K562 (cell line): ENCODE data around the gene CELSR3. TPM values are rescaled to one million over a fixed set of nuclear protein-coding genes. Genes with fewer than 3 reads are reported as not detected.

Source experiments
- ATAC-seq: fragments of 200-7000 bp; cut with Tn5 transposase; 3 replicates; pipeline ENCODE4 v1.9.1; 2020; ENCODE audit warnings: moderate library complexity
- Bru-seq: library from RNA; stranded (reverse); fragments of 400-500 nt; gene quantifications from one replicate; lab custom pipeline; 2021; lab: Mats Ljungman, UMichigan
- BruChase-seq, 2 experiments: library from RNA; stranded (reverse); fragments of 400-500 nt; gene quantifications; one replicate each; lab custom pipeline; 2021; lab: Mats Ljungman, UMichigan
- BruUV-seq: library from RNA; stranded (reverse); fragments of 400-500 nt; replicated peaks from 2 replicates; lab custom pipeline; 2021; lab: Mats Ljungman, UMichigan
- CTCF ChIA-PET: fragments of 300-600 bp; formaldehyde crosslinking; extraction: SDS; loops from one replicate; lab custom pipeline; 2021; ENCODE audit warnings: low intra/inter-chr PET ratio; lab: Yijun Ruan, JAX
- POLR2A ChIA-PET: fragments of 300-600, 350-650 bp; sonication (Branson Sonifier 250); formaldehyde crosslinking; extraction: SDS; loops from one replicate; lab custom pipeline; 2021; ENCODE audit warnings: antibody characterized with exemption, inconsistent platforms; lab: Yijun Ruan, JAX
- DNase-seq, 4 experiments: peaks; one replicate each; pipeline versions ENCODE4 v3.0.0 to v3.0.0-alpha.2; 2011 to 2018; ENCODE audit warnings: low spot score in 3 of 4, mixed read lengths in 3 of 4; ENCODE audit errors: extremely low read depth in 1 of 4
- FAIRE-seq: peaks from 2 replicates; lab custom pipeline; 2011; peaks lifted over from hg19 to GRCh38; lab: Jason Lieb, UNC
- H2AFZ ChIP-seq: 2 replicates; pipeline ENCODE4 v1.6.0; 2011; ENCODE audit warnings: low read depth, low read length, control low read depth, inconsistent platforms
- H3K27ac ChIP-seq: fragments of 200-600 bp; 3 replicates; pipeline ENCODE4 v1.8.0; 2011; ENCODE audit warnings: low read depth, mild to moderate bottlenecking, control low read depth, inconsistent platforms, low read length, moderate library complexity, mixed read lengths; ENCODE audit errors: extremely low read depth
- H3K27me3 ChIP-seq, 2 experiments: fragments of 300-600 bp in 1 of 2; 2 replicates in 1 of 2; 3 replicates in 1 of 2; pipeline versions ENCODE4 v1.6.0 to v1.8.0; 2011; ENCODE audit warnings: inconsistent platforms in 2 of 2, low read length in 2 of 2, mild to moderate bottlenecking in 1 of 2, mixed read lengths in 1 of 2, moderate library complexity in 1 of 2; ENCODE audit not compliant: control insufficient read depth in 2 of 2, insufficient read depth in 2 of 2
- H3K36me3 ChIP-seq: fragments of 300-600 bp; 3 replicates; pipeline ENCODE4 v1.8.0; 2011; ENCODE audit warnings: mild to moderate bottlenecking, low read length, inconsistent platforms; ENCODE audit not compliant: control insufficient read depth, insufficient read depth
- H3K4me1 ChIP-seq, 2 experiments: fragments of 200-600 bp in 1 of 2; replicated peaks in 1 of 2; 2 replicates in 1 of 2; 3 replicates in 1 of 2; pipeline versions ENCODE4 v1.5.1 to v1.8.0; 2011; ENCODE audit warnings: inconsistent platforms in 2 of 2, low read length in 2 of 2, mild to moderate bottlenecking in 1 of 2, mixed read lengths in 1 of 2, moderate library complexity in 1 of 2; ENCODE audit not compliant: control insufficient read depth in 2 of 2, insufficient read depth in 2 of 2
- H3K4me2 ChIP-seq: 2 replicates; pipeline ENCODE4 v1.6.1; 2011; ENCODE audit warnings: low read length, control low read depth, inconsistent platforms, mixed read lengths; ENCODE audit not compliant: insufficient read depth
- H3K4me3 ChIP-seq: fragments of 200-600 bp; sonication (generic), shearing (Covaris generic); 2 replicates; pipeline ENCODE4 v1.5.1; 2016; ENCODE audit warnings: control low read depth, inconsistent platforms
- H3K79me2 ChIP-seq: fragments of 200-600 bp; 3 replicates; pipeline ENCODE4 v1.8.0; 2011; ENCODE audit warnings: low read length, inconsistent platforms; ENCODE audit not compliant: control insufficient read depth, insufficient read depth
- H3K9ac ChIP-seq, 2 experiments: 2 replicates each; pipeline versions ENCODE4 v1.6.0 to v1.6.1; 2011; ENCODE audit warnings: low read depth in 2 of 2, low read length in 2 of 2, control low read depth in 1 of 2, inconsistent platforms in 1 of 2, mild to moderate bottlenecking in 1 of 2, mixed read lengths in 1 of 2; ENCODE audit not compliant: insufficient read depth in 1 of 2
- H3K9me1 ChIP-seq: one replicate; pipeline ENCODE4 v1.6.0; 2011; ENCODE audit warnings: inconsistent platforms, mild to moderate bottlenecking, low read length, moderate library complexity; ENCODE audit not compliant: control insufficient read depth, insufficient read depth
- H3K9me3 ChIP-seq: replicated peaks from 2 replicates; pipeline ENCODE4 v1.5.1; 2011; ENCODE audit warnings: low read depth, low read length, inconsistent platforms; ENCODE audit not compliant: control insufficient read depth, insufficient read depth
- H4K20me1 ChIP-seq: replicated peaks from 2 replicates; pipeline ENCODE4 v1.6.1; 2011; ENCODE audit warnings: low read length, inconsistent platforms, mixed read lengths; ENCODE audit not compliant: control insufficient read depth, insufficient read depth
- FOXA1 ChIP-seq: fragments of 450-650 bp; IDR thresholded peaks from 2 replicates; pipeline ENCODE4 v1.6.1; 2016; ENCODE audit warnings: mild to moderate bottlenecking, borderline replicate concordance
- HCFC1 ChIP-seq: IDR thresholded peaks from 2 replicates; pipeline ENCODE4 v1.6.1; 2012; ENCODE audit warnings: low read depth, low read length, improper control_type of control experiment
- KDM5B ChIP-seq: fragments of 200-600 bp; sonication (generic); IDR thresholded peaks from 2 replicates; pipeline ENCODE4 v1.6.1; 2012; ENCODE audit warnings: low read depth, mild to moderate bottlenecking, moderate library complexity, low read length, control low read depth, inconsistent platforms; ENCODE audit not compliant: insufficient replicate concordance
- MYC ChIP-seq, 2 experiments: fragments of 250-450 bp in 1 of 2; sonication (Bioruptor Pico) in 1 of 2; IDR thresholded peaks; 2 replicates each; pipeline versions ENCODE4 v1.5.1 to v1.6.1; 2012 to 2021; ENCODE audit warnings: low read depth in 2 of 2, borderline replicate concordance in 1 of 2, improper control_type of control experiment in 1 of 2, low read length in 1 of 2, mild to moderate bottlenecking in 1 of 2, moderate library complexity in 1 of 2
- YBX1 ChIP-seq: fragments of 450-650 bp; IDR thresholded peaks from 2 replicates; pipeline ENCODE4 v1.7.1; 2016; ENCODE audit warnings: mild to moderate bottlenecking
- YY1 ChIP-seq, 3 experiments: IDR thresholded peaks; 2 replicates each; pipeline ENCODE4 v1.6.1; 2011; ENCODE audit warnings: low read length in 2 of 3, mild to moderate bottlenecking in 2 of 3, moderate library complexity in 2 of 3, borderline replicate concordance in 1 of 3, control low read depth in 1 of 3, low read depth in 1 of 3; ENCODE audit not compliant: insufficient read depth in 3 of 3, insufficient replicate concordance in 2 of 3, control insufficient read depth in 1 of 3, insufficient read length in 1 of 3; ENCODE audit errors: extremely low read depth in 1 of 3
- ZBTB7A ChIP-seq: IDR thresholded peaks from 2 replicates; pipeline ENCODE4 v1.6.1; 2011; ENCODE audit warnings: low read depth, mild to moderate bottlenecking, low read length, moderate library complexity, borderline replicate concordance; ENCODE audit not compliant: control insufficient read depth
- ZNF347 ChIP-seq: fragments of 450-650 bp; formaldehyde crosslinking; IDR thresholded peaks from 2 replicates; pipeline ENCODE4 v1.4.0; 2020; ENCODE audit warnings: low read depth, mild to moderate bottlenecking, moderate library complexity
- ZNF609 ChIP-seq: sonication (generic); formaldehyde crosslinking; IDR thresholded peaks from 2 replicates; pipeline ENCODE4 v1.8.1; 2023; ENCODE audit warnings: missing genetic modification reagents, mild to moderate bottlenecking, borderline replicate concordance
- WGBS: fragments of 100-300 bp; shearing (Covaris generic); methylation state at CpG from one replicate; pipeline ENCODE4 v1.1.6; 2016; ENCODE audit warnings: low coverage, mixed read lengths; ENCODE audit not compliant: insufficient coverage; ENCODE audit errors: missing lambda C conversion rate; 5-methylcytosine and 5-hydroxymethylcytosine counted together
- in situ Hi-C: fragments of 300-500 bp; cut with MboI; formaldehyde crosslinking; loops from 4 replicates; pipeline ENCODE4 v1.15.0; 2018; ENCODE audit warnings: inconsistent platforms, mixed read lengths
- intact Hi-C: fragments of 100-400 bp; cut with micrococcal nuclease; formaldehyde crosslinking; loops from 2 replicates; pipeline ENCODE4 v1.14.2; 2022
- long read RNA-seq, 3 experiments: library from polyadenylated mRNA in 2 of 3; library from RNA in 1 of 3; unstranded in 2 of 3; stranded (forward) in 1 of 3; transcript quantifications; one replicate each; pipeline ENCODE4 v2.0.0, GENCODE V29; 2019 to 2022
- polyA minus RNA-seq, 3 experiments: library from RNA; depleted of rRNA, polyadenylated mRNA; stranded (reverse); fragments of >200 nt; gene quantifications; 2 replicates each; pipeline ENCODE4 v1.2.3, GENCODE V29; 2011
- polyA plus RNA-seq, 8 experiments: library from polyadenylated mRNA; depleted of rRNA in 4 of 8; stranded (reverse) in 5 of 8; unstranded in 3 of 8; fragments of >200 nt; fragmentation: Nextera tagmentation in 2 of 8; fragmentation: Illumina TruSeq in 1 of 8; extraction: Ambion mirVana in 2 of 8; extraction: Trizol in 1 of 8; gene quantifications; 2 replicates each; pipeline versions ENCODE4 v1.2.1 to v1.2.3, GENCODE V29; 2011 to 2014; ENCODE audit warnings: inconsistent platforms in 1 of 8, missing spikeins in 1 of 8
- total RNA-seq, 7 experiments: library from RNA; depleted of rRNA in 6 of 7; stranded (reverse); fragments of >200 nt in 6 of 7; fragmentation: Illumina TruSeq in 2 of 7; extraction: Trizol in 2 of 7; gene quantifications; 2 replicates each; pipeline versions ENCODE4 v1.2.1 to v1.2.3, GENCODE V29; 2011 to 2021; ENCODE audit warnings: low replicate concordance in 1 of 7

The CELSR3 gene
- 5.4 and 13.8 TPM in 2 replicates for total RNA-seq (2011; cell fraction: chromatin; rRNA removed; ENCODE audit: low replicate concordance)
- total RNA-seq (2011; cell fraction: nucleolus; rRNA removed), result 7.0 and 9.3 TPM in 2 replicates
- 6.1 and 6.5 TPM in 2 replicates for total RNA-seq (2011; cell fraction: nucleoplasm; rRNA removed)
- total RNA-seq (2014; rRNA removed), result 0.64 and 0.98 TPM in 2 replicates
- total RNA-seq (2014; rRNA removed; fragmentation: Illumina TruSeq; extraction: Trizol), result 0.47 and 0.48 TPM in 2 replicates
- total RNA-seq (2015; rRNA removed; fragmentation: Illumina TruSeq; extraction: Trizol), result 0.76 and 0.79 TPM in 2 replicates
- 1.6 and 2.1 TPM in 2 replicates for total RNA-seq (2021)
- 0.84 and 0.93 TPM in 2 replicates for polyA plus RNA-seq (2011; rRNA removed)
- 0.87 and 1.8 TPM in 2 replicates for polyA plus RNA-seq (2011; cell fraction: cytosol; rRNA removed)
- 5.5 and 8.2 TPM in 2 replicates for polyA plus RNA-seq (2011; cell fraction: nucleus; rRNA removed)
- polyA plus RNA-seq (2012), result 1.5 and 1.6 TPM in 2 replicates
- 1.1 and 1.5 TPM in 2 replicates for polyA plus RNA-seq (2014; fragmentation: Illumina TruSeq; extraction: Trizol)
- polyA plus RNA-seq (2014; fragmentation: Nextera tagmentation; extraction: Ambion mirVana), result under 1 TPM; 0.10 to 0.20 TPM
- 1.3 and 2.7 TPM in 2 replicates for polyA plus RNA-seq (2014; rRNA removed)
- polyA minus RNA-seq (2011; rRNA and poly(A)+ RNA removed), result 0.78 and 1.9 TPM in 2 replicates
- 1.8 and 2.0 TPM in 2 replicates for polyA minus RNA-seq (2011; cell fraction: cytosol; rRNA and poly(A)+ RNA removed)
- polyA minus RNA-seq (2011; cell fraction: nucleus; rRNA and poly(A)+ RNA removed), result 2.7 and 3.0 TPM in 2 replicates
- Bru-seq, nascent RNA, result percentile 35 among the genes with signal in this experiment
- percentile 34 among the genes with signal in this experiment for BruChase-seq, experiment 1, labeled RNA remaining after a 2-hour chase
- BruChase-seq, experiment 2, labeled RNA remaining after a 6-hour chase, result percentile 45 among the genes with signal in this experiment
- long read RNA-seq, experiment 1, partial matches to known transcripts, result 5 of 7 reads
- long read RNA-seq, experiment 1, other reads (novel, unspliced or antisense), result 2 of 7 reads
- long read RNA-seq, experiment 2, partial matches to known transcripts, result 0 of 2 reads
- long read RNA-seq, experiment 2, other reads (novel, unspliced or antisense), result 2 of 2 reads
- long read RNA-seq, experiment 3, result 0 reads

DNA sequence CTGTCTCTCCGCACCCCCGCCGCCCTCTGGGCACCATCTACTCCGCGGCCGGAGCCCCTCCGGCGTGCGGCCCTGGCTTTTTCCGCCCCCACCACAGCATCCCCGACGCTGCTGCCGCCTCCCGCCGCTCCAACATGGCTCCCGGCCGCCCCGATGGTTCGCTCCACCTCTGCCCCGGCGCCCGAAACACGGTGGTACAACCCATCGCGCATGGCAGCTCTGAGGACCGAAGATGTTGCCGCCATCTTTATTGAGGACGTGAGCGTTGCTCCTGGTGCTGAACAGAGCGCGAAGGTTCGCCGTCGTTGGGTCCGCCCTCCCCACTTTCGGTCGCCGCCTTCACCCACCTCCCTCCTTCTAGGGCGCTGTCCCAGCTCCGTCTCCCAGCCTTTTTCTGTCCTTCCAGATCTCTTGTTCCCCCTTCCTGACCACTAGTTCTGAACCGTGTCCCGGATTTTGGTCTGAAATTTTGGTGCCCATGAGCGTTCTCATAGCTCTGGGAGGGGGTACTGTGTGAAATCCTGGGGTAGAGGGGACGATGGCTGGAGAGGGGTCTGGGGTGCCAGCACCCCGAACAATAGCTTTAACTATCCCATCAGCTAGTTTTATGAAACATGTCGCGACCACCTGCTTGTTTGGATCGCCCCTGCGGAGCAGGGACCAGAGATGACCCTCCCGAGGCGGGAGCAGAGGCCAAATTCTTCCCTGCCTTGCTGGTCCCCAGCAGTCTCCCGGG lies at the start of gene CELSR3:
Gene CELSR3, minus strand, starts transcription at position 134 of the 736 bp plus-strand sequence. CDS start 252 bp downstream, outside the sequence.
- Histone ChIP-seq H4K20me1 (no peaks in the 10 kb centered on the region), H3K4me1 (peaks cover 2 to 36% of the 10 kb centered on the region in 2 experiments; a peak in 4 of 5 replicates), H3K9me1 (no peaks in the 10 kb centered on the region), H3K27ac (peak within 1 kb of the TSS; percentile 91), H3K27me3 (no peaks in the 10 kb centered on the region; a peak in 1 of 5 replicates), H3K79me2 (no peaks in the 10 kb centered on the region), H3K9me3 (no peaks in the 10 kb centered on the region), H3K9ac (peak within 1 kb of the TSS; percentile 88 to 94), H3K4me3 (peak within 1 kb of the TSS; percentile 55), H3K36me3 (peaks cover 2% of the 10 kb centered on the region; the same call in 1 of the 3 replicates), H2AFZ (peak within 1 kb of the TSS; percentile 89), H3K4me2 (peak within 1 kb of the TSS; percentile 81)
- 3% methylated on average over 13 of the region's 52 CpGs for WGBS
- intact Hi-C loops, result no loop called here
- in situ Hi-C loops, result no loop called here
- peak; percentile 39 to 84 (median 55) for DNase-seq
- BruUV-seq, result no TSS peak
- CTCF ChIA-PET, result interaction anchor here (0.6 kb wide), 1 partner anchor 390 kb away, joined by 3 read pairs; no protein-coding TSS in a partner anchor
- peak; percentile 65 for FAIRE-seq
- POLR2A ChIA-PET, result interaction anchor here (0.6 to 1.7 kb wide), 9 partner anchors 11 to 367 kb away, joined by 3 to 7 read pairs (median 5); no protein-coding TSS in a partner anchor
- peak; percentile 70 for ATAC-seq
- TF ChIP-seq KDM5B (peak; percentile 11), MYC (IDR thresholded peaks at IDR 0.05; ENCODE audit: low read depth, low read length) (peak; percentile 9; the same call in 1 of the 2 replicates), MYC (CRISPR knock-in tag; IDR thresholded peaks at IDR 0.05; ENCODE audit: borderline replicate concordance, low read depth) (no peak), YBX1 (no peak), FOXA1 (no peak), ZNF347 (CRISPR knock-in tag) (no peak), HCFC1 (peak; percentile 66), ZNF609 (CRISPR knock-in tag) (no peak), ZBTB7A (no peak), YY1 (IDR thresholded peaks at IDR 0.05; ENCODE audit: borderline replicate concordance in 1 of 3, control insufficient read depth in 1 of 3, extremely low read depth in 1 of 3, insufficient read depth in 3 of 3, insufficient read length in 1 of 3, insufficient replicate concordance in 2 of 3, low read depth in 1 of 3, low read length in 2 of 3) (peak; percentile 71 to 95 (median 92))
